Natural killer cell treated with Interleukin-12 subunit alpha and Interleukin-12 subunit beta and Interleukin-15 and Interleukin-18, amount 100 ng/mL, for 72 hours (primary cell): ENCODE data around the gene ABCG5. TPM values are rescaled to one million over a fixed set of nuclear protein-coding genes. Genes with fewer than 3 reads are reported as not detected.
A peak's percentile ranks its signal among the peaks of the same experiment; 100 is the strongest.

Experiments used
- ATAC-seq, 2 donors: fragments of 150-1000 bp; cut with Tn5 transposase in 1 of 2; sonication (Bioruptor Pico), chemical (Tn5 transposase) in 1 of 2; 2 replicates each; pipeline ENCODE4 v1.10.0; 2021
- DNase-seq: peaks from one replicate; pipeline ENCODE4 v3.0.0; 2022; ENCODE audit warnings: low spot score
- H3K27ac Mint-ChIP-seq, 2 donors: 1 replicate in 1 of 2; 2 replicates in 1 of 2; pipeline ENCODE4 v1.8.0; 2022; ENCODE audit warnings: mixed read lengths in 2 of 2, mild to moderate bottlenecking in 1 of 2, moderate library complexity in 1 of 2
- H3K27me3 Mint-ChIP-seq, 2 donors: 1 replicate in 1 of 2; 2 replicates in 1 of 2; pipeline ENCODE4 v1.8.0; 2022; ENCODE audit warnings: mixed read lengths in 2 of 2
- H3K36me3 Mint-ChIP-seq: one replicate; pipeline ENCODE4 v1.8.0; 2022; ENCODE audit warnings: mixed read lengths
- H3K4me1 Mint-ChIP-seq, 2 donors: 1 replicate in 1 of 2; 2 replicates in 1 of 2; pipeline ENCODE4 v1.8.0; 2022; ENCODE audit warnings: low read depth in 2 of 2, mixed read lengths in 2 of 2, mild to moderate bottlenecking in 1 of 2
- H3K4me3 Mint-ChIP-seq: one replicate; pipeline ENCODE4 v1.8.0; 2022; ENCODE audit warnings: mixed read lengths
- H3K9me3 Mint-ChIP-seq: 2 replicates; pipeline ENCODE4 v1.8.0; 2022; ENCODE audit warnings: mixed read lengths
- total RNA-seq, 2 donors: library from RNA; stranded (reverse); gene quantifications; one replicate each; pipeline ENCODE4 v1.2.3, GENCODE V29; 2022

The ABCG5 gene
- total RNA-seq, 2 donors from 2014 or later, result not detected

DNA sequence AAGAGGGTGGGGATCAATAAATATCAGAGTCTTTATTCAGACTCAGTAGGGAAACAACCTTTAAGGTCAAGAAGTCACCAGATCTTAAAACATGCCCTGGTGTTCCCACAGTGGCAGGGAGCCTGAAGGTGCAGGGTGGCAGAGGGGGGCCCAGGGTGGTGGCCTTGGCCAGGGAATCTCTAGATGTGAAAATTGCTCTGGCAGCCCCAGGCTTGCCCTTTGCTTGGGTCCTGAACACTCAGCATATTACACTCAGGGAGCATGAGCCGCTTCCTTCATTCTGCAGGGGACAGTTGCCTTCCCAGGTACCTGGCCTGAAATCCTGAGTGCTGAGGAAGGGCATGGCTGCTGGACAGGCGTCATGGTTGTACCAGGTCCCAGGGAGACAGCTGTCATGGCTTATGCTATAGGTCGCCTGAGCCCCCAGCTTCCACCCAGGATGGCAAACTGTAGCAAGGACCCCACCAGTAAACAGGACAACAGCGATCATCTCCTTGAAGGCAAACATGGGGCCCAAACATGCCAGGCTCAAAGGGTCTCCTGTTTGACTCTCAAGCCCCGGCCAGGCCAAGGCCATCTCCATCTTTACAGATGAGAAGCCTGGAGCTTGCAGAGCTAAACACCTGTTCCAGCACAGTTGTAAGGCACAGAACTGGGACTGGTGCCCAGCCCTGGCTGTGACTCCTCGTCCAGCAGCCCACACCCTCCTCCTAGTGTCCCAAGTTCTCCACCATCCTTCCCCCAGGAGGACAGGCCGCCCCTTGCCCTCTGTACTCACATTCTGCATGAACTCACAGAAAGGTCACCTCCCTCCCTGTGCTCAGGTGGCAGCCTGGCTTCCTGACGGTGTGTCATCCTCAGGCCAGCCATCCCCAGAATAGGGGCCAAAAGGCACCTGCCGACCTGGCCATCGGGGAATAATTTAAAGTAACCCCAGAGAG, 14.8 kb upstream of the ABCG5 start:
- no peak overlapping the region for H3K4me3 Mint-ChIP-seq
- ATAC-seq (peak in 1 of 2 donors; percentile 30), DNase-seq (no peak)
- no peaks in the 10 kb centered on the region for H3K4me1 Mint-ChIP-seq
- H3K9me3 Mint-ChIP-seq, result no peaks in the 10 kb centered on the region
- H3K27me3 Mint-ChIP-seq, result peaks cover 23 to 36% of the 10 kb centered on the region in 2 donors
- H3K27ac Mint-ChIP-seq, result no peak overlapping the region
- H3K36me3 Mint-ChIP-seq, result no peaks in the 10 kb centered on the region

DNA sequence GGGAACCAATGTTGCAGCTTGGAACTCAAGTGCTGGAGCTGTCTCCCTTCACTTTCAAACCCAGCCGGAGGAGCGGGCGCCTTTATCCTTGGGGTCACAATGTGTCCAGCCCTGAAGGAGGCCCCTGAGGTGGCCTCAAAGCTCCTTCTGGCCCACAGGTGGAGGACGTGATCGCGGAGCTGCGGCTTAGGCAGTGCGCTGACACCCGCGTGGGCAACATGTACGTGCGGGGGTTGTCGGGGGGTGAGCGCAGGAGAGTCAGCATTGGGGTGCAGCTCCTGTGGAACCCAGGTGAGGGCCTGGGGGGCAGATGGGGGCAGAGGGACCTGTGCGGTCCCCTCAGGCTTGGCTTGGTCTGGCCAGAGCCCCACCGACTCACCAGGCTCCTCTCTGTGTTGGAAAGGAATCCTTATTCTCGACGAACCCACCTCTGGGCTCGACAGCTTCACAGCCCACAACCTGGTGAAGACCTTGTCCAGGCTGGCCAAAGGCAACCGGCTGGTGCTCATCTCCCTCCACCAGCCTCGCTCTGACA, 13.6 kb upstream of the ABCG5 start:
- no peaks in the 10 kb centered on the region for H3K9me3 Mint-ChIP-seq
- no peaks in the 10 kb centered on the region for H3K4me1 Mint-ChIP-seq
- no peak overlapping the region for H3K4me3 Mint-ChIP-seq
- peaks cover 18 to 25% of the 10 kb centered on the region in 2 donors for H3K27me3 Mint-ChIP-seq
- ATAC-seq, result no peak
- no peak overlapping the region for H3K27ac Mint-ChIP-seq
- H3K36me3 Mint-ChIP-seq, result no peaks in the 10 kb centered on the region
- DNase-seq, result no peak

DNA sequence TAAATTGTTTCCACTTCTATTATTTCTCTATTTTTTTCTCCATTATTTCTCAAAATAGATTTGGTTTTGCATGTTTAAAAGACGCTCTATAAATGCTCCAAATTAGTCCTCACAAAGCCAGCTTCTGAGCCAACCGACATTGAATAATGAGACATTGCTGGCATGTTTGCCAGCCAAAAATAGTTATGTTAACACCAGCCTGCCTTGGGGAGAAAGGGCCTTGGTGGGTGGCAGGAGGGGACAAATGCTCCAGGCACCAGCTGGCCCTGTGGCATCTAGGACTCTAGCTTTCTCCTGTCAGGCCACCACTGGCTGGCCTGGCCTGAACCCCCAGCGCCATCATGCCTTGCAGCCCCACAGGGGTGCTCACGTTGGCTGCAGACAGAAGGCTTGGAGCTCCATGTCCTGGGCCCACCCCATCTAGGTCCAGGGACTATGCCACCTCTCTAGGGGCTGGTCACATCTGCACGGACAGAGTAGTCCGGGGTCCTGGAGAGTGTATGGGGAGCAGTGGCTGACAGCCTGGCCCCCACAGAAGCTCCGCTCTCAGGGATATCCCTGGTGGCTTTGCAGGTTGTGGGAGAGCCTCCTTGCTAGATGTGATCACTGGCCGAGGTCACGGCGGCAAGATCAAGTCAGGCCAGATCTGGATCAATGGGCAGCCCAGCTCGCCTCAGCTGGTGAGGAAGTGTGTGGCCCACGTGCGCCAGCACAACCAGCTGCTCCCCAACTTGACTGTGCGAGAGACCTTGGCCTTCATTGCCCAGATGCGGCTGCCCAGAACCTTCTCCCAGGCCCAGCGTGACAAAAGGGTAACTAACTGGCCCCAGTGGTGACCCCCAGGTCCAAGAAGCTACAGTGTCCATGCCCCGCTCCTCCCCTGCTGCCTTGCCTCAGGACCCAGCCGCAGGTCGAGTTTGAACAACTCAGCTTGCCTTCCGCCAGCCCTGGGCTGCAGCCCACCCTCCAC, 12.7 kb upstream of the ABCG5 start:
- no peaks in the 10 kb centered on the region for H3K36me3 Mint-ChIP-seq

DNA sequence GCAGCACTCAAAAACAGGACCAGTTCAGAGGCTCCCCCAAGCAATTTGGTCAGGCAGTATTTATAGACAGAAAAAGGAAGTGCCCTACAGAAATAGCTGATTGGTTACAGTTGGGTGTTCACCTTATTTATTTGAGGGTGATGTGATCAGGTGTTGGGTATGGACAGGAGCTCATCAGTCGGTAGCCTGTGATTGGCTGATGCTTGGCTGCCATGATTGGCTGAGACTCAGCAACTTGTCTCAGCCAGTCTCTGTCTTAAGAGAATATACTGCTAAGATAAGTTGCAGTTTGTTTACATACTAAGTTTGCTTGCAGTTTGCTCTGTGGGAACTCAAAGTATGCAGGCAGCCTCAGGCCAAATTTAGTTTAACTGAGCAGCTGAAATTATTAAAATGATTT, 9.6 kb upstream of the ABCG5 start:
- H3K9me3 Mint-ChIP-seq, result no peaks in the 10 kb centered on the region
- no peaks in the 10 kb centered on the region for H3K36me3 Mint-ChIP-seq
- no peak overlapping the region for H3K27ac Mint-ChIP-seq
- ATAC-seq, result no peak
- no peak for DNase-seq
- H3K27me3 Mint-ChIP-seq, result peaks cover 0 to 2% of the 10 kb centered on the region in 2 donors
- H3K4me3 Mint-ChIP-seq, result no peak overlapping the region
- no peaks in the 10 kb centered on the region for H3K4me1 Mint-ChIP-seq

More for the DNA sequence above, 12.7 kb upstream of the ABCG5 start:
- no peaks in the 10 kb centered on the region for H3K4me1 Mint-ChIP-seq
- no peak for DNase-seq
- H3K27me3 Mint-ChIP-seq, result peaks cover 10 to 15% of the 10 kb centered on the region in 2 donors
- no peak overlapping the region for H3K27ac Mint-ChIP-seq
- H3K4me3 Mint-ChIP-seq, result no peak overlapping the region
- peak in 1 of 2 donors; percentile 40 for ATAC-seq
- H3K9me3 Mint-ChIP-seq, result no peaks in the 10 kb centered on the region

DNA sequence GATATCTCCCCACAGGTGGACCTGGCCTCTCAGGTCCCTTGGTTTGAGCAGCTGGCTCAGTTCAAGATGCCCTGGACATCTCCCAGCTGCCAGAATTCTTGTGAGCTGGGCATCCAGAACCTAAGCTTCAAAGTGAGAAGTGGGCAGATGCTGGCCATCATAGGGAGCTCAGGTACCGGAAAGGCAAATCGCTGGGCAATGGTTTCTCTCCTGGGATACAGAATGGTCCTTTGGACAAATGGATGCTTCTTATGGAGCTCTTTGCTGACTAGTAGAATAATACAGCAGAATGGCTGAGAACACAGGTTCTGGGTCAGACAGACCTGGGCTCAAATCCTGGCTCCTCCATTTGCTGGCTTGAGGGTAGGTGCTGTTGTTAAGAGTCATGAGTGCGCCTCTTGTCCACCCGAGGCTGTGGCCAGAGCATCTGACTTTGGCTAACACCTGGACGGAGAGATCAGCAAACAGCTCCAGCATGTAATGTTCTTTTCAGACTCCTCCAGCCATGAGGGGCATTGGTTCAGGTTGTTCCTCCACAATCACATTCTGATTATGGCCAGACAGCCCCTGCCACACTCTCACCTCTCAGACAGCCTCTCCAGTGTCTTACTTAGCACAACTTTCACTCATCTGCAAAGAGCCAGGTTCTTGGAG, 7.6 kb upstream of the ABCG5 start:
- ATAC-seq, result no peak
- no peaks in the 10 kb centered on the region for H3K9me3 Mint-ChIP-seq
- no peak for DNase-seq
- H3K27ac Mint-ChIP-seq, result no peak overlapping the region
- H3K36me3 Mint-ChIP-seq, result no peaks in the 10 kb centered on the region
- peaks cover 0 to 2% of the 10 kb centered on the region in 2 donors for H3K27me3 Mint-ChIP-seq
- H3K4me1 Mint-ChIP-seq, result no peaks in the 10 kb centered on the region
- H3K4me3 Mint-ChIP-seq, result no peak overlapping the region

DNA sequence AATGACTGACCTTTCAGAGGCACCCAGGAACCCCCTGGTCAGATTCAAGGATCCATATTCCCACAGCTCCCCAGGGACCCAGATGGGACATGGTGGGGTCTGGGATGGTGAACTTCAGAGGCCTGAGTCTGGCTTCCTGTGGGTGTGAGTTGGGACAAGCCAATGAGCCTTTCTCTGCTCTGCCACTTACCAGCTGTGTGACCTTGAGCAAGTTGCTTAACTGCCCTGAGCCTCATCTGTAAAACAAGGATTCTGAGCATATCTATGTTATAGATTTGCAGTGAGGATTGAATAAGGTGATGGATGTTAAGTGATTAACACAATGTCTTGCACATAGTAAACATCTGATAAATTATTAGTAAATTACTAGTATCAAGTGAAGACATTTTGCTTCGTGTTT, 6.5 kb upstream of the ABCG5 start:
- DNase-seq, result no peak
- Mint-ChIP-seq H3K36me3 (no peaks in the 10 kb centered on the region), H3K9me3 (no peaks in the 10 kb centered on the region), H3K27me3 (peaks cover 0 to 2% of the 10 kb centered on the region in 2 donors), H3K4me3 (no peak overlapping the region), H3K27ac (no peak overlapping the region), H3K4me1 (no peaks in the 10 kb centered on the region)
- no peak for ATAC-seq

DNA sequence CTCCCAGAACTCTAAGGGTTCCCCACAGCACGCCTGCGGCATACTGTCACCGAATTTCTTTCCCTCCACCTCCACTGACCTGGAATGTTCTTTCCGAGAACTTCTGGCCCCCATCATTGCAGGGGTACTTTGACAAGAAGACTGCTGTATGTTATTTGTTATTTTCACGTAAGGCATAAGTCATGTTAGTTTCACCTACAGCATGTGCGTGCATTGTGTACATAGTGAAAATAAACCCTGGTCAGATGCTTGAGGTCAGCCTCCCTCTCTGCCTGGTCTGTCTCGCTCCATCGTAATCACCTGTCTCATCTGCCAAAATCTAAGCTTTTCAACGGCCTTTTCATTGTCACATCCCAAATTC, 4.2 kb upstream of the ABCG5 start:
- Mint-ChIP-seq H3K4me1 (no peaks in the 10 kb centered on the region), H3K27me3 (peaks cover 0 to 2% of the 10 kb centered on the region in 2 donors), H3K9me3 (no peaks in the 10 kb centered on the region), H3K4me3 (no peak overlapping the region), H3K27ac (no peak overlapping the region), H3K36me3 (no peaks in the 10 kb centered on the region)
- DNase-seq (no peak), ATAC-seq (no peak)

DNA sequence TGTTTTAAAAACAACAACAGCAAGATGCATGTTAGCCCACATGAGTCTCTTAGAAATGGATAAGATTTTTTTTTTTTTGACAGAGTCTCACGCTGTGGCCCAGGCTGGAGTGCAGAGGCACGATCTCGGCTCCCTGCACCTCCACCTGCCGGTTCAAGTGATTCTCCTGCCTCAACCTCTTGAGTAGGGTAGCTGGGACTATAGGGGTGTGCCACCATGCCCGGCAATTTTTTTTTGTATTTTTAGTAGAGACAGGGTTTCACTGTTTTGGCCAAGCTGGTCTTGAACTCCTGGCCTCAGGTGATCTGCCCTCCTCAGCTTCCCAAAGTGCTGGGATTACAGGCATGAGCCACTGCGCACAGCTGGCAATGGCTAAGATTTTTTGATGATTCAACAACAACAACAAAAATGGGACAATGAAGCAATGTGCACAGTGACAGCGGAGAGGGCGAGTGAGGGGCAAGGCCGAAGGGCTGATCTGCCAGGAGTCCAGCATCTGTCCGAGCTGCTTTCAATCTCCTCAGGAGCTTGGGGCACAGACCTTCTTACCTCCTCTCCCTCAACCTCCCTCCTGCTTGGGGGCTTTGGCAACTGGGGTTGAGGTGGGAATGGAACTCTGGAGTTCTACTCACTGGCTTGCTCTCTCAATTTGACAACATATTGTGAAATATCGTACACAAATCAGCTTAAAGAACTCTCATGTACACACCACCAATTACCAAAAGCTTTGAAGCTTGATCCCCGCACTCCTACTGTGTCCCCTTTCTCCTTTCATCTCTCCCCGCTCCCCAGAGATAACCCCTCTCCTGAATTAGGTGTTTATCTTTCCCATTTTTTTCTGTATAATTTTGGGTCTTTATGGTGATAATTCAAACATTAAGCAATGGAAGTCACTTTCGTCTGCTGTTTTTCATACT, 3.6 kb upstream of the ABCG5 start:
- Mint-ChIP-seq H3K27ac (no peak overlapping the region), H3K36me3 (no peaks in the 10 kb centered on the region), H3K4me1 (no peaks in the 10 kb centered on the region), H3K27me3 (no peaks in the 10 kb centered on the region), H3K9me3 (no peaks in the 10 kb centered on the region), H3K4me3 (no peak overlapping the region)
- ATAC-seq (no peak), DNase-seq (no peak)

DNA sequence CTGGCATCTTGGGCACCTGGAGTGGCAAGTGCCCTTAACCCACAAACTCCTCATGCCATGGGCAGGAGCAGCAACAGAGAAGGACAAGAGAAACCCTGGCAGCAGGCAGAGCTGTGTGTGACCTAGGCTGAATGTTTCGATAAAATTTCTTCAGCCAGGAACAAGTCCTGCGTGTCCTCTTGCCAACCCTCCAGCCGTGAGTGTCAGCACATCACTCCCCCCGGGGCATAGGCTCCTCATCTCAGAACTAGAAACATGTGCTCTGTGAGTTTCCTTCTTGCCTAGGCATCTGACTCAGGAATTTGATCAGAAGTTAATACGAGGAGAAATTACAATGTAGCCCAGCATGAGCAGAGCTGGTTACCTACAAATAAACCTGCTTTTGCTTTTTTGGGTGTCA, 2.3 kb upstream of the ABCG5 start:
- ATAC-seq (no peak), DNase-seq (no peak)
- no peaks in the 10 kb centered on the region for H3K36me3 Mint-ChIP-seq
- H3K4me3 Mint-ChIP-seq, result no peak overlapping the region
- H3K4me1 Mint-ChIP-seq, result no peaks in the 10 kb centered on the region
- no peaks in the 10 kb centered on the region for H3K27me3 Mint-ChIP-seq
- H3K27ac Mint-ChIP-seq, result no peak overlapping the region
- H3K9me3 Mint-ChIP-seq, result no peaks in the 10 kb centered on the region

DNA sequence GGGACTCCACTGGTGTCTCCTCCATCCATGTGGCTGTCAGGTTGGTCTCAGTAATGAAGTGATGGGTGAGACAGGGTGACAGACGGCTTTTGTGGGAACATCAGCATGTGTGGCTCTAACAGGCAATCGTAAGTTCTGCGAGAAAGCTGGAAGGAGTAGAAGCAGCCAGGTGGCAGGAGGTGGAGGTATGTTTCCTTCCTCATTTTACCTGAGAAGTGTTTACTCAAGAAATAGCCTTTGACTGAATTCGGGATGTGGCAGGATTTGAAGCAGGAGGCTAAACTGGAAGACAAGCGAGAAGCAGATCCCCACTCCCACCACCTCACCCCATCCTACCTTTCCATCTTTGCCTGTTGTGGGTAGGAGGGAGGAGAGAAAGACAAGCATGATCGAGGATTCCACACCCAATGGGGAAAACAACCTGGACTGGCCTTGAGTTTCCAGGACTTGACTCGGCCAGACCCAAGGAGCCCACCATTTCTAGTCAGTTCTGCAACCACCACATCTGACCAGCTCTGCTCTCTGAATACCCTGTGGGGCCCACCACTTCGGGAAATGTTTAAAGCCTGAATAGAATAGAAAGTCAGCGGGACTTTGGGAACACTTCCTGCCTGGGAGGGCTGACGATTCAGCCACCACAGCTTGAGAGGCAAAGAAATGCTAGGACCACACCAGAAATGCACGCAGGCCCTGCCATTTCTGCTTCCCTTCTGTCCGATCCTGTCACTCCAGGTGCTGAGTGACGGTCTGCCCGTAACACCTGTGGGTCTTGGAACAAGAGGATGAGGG, 1.3 kb upstream of the ABCG5 start:
- ATAC-seq (no peak), DNase-seq (no peak)
- H3K27ac Mint-ChIP-seq, result no peak overlapping the region
- H3K4me1 Mint-ChIP-seq, result no peaks in the 10 kb centered on the region
- H3K9me3 Mint-ChIP-seq, result no peaks in the 10 kb centered on the region
- H3K27me3 Mint-ChIP-seq, result no peaks in the 10 kb centered on the region
- H3K36me3 Mint-ChIP-seq, result no peaks in the 10 kb centered on the region
- H3K4me3 Mint-ChIP-seq, result no peak overlapping the region

DNA sequence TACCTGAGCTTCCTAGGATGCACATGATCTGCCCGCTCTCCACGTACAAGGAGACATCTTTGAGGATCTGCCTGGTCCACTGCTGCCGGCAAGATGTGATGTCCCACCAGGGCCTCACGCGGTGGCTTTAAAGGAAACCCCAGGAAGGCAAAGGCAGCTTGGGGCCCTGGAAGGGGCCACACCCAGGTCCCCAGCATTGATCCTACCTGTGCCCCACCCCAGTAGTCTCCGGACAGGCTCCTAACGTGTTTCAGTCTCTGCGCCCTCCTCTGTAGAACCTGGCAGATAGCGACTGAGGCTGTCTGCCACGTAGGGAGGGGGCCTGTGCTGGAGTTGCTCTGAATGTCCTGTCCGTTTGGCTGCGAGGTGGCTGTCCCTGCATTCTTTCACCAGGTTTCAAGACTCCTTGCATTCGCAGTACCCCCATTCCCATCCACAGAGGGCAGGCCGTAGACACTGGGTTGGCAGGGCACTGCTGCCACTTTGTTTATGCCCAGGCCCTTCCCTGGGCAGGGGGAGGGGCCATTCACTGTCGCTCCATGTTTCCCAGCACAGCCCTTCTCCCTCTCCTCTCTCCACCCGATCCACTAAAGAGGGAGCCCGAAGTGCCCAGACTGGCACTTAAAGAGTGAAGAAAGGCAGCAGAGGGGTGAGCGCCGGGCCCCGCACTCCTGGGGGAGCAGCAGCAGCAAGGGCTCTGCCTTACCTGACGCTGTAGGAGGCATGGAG, 644 bp downstream of the ABCG5 start:
- Mint-ChIP-seq H3K27ac (no peak overlapping the region), H3K4me1 (no peaks in the 10 kb centered on the region), H3K36me3 (no peaks in the 10 kb centered on the region), H3K9me3 (no peaks in the 10 kb centered on the region), H3K27me3 (peaks cover 0 to 1% of the 10 kb centered on the region in 2 donors), H3K4me3 (no peak overlapping the region)
- ATAC-seq (peak in 1 of 2 donors; percentile 26), DNase-seq (no peak)
